Naive B cell (primary cell): ENCODE data around the gene CDC42BPB. TPM values are rescaled to one million over a fixed set of nuclear protein-coding genes. Genes with fewer than 3 reads are reported as not detected.

Experiments
- ATAC-seq, 2 donors: fragments of 150-1000 bp; cut with Tn5 transposase; 2 replicates each; pipeline ENCODE4 v1.10.0; 2021; ENCODE audit warnings: low read depth in 2 of 2, mild to moderate bottlenecking in 2 of 2, moderate library complexity in 2 of 2
- DNase-seq: peaks from one replicate; pipeline ENCODE4 v3.0.0; 2022
- H3K27ac Mint-ChIP-seq, 6 donors: one replicate each; pipeline ENCODE4 v1.8.0; 2020 to 2022; ENCODE audit warnings: mild to moderate bottlenecking in 6 of 6, mixed read lengths in 6 of 6, moderate library complexity in 5 of 6, inconsistent platforms in 2 of 6
- H3K27me3 Mint-ChIP-seq, 3 donors: one replicate each; pipeline ENCODE4 v1.8.0; 2021 to 2022; ENCODE audit warnings: mixed read lengths in 3 of 3, mild to moderate bottlenecking in 1 of 3
- H3K36me3 Mint-ChIP-seq, 2 donors: one replicate each; pipeline ENCODE4 v1.8.0; 2020 to 2022; ENCODE audit warnings: mixed read lengths in 2 of 2, inconsistent platforms in 1 of 2, mild to moderate bottlenecking in 1 of 2
- H3K4me1 Mint-ChIP-seq, 3 donors: one replicate each; pipeline ENCODE4 v1.8.0; 2020 to 2022; ENCODE audit warnings: mixed read lengths in 3 of 3, inconsistent platforms in 1 of 3, mild to moderate bottlenecking in 1 of 3, moderate library complexity in 1 of 3
- H3K4me3 Mint-ChIP-seq, 8 donors: one replicate each; pipeline ENCODE4 v1.8.0; 2020 to 2022; ENCODE audit warnings: mild to moderate bottlenecking in 8 of 8, mixed read lengths in 8 of 8, moderate library complexity in 8 of 8, inconsistent platforms in 2 of 8
- H3K9me3 Mint-ChIP-seq, 7 donors: one replicate each; pipeline ENCODE4 v1.8.0; 2020 to 2022; ENCODE audit warnings: mixed read lengths in 7 of 7, mild to moderate bottlenecking in 5 of 7, inconsistent platforms in 2 of 7, moderate library complexity in 1 of 7
- polyA plus RNA-seq, 6 donors: library from polyadenylated mRNA; unstranded; fragments of 300-500 nt; fragmentation: Illumina TruSeq; gene quantifications; one replicate each; pipeline ENCODE4 v1.2.3, GENCODE V29; 2021; ENCODE audit warnings: low read depth in 6 of 6

CDC42BPB gene
- polyA plus RNA-seq, 6 donors from 2014 or later = 0.81 to 2.7 (median 0.97) TPM; not detected in 1

- H3K4me1 Mint-ChIP-seq = peaks cover 0 to 7% (median 0%) of the 10 kb centered on the region in 3 donors
- peaks cover 0 to 32% (median 10%) of the 10 kb centered on the region in 3 donors for H3K27me3 Mint-ChIP-seq
- peak overlapping the region in 4 of 8 donors; percentile 25 to 63 (median 32) for H3K4me3 Mint-ChIP-seq
- H3K36me3 Mint-ChIP-seq = no peaks in the 10 kb centered on the region
- no peak for DNase-seq
- no peak overlapping the region for H3K27ac Mint-ChIP-seq
- no peak for ATAC-seq
- H3K9me3 Mint-ChIP-seq = no peaks in the 10 kb centered on the region
These were observed 16.8 kb upstream of the CDC42BPB start for GRCh38 chr14:103073876-103074728.

DNA sequence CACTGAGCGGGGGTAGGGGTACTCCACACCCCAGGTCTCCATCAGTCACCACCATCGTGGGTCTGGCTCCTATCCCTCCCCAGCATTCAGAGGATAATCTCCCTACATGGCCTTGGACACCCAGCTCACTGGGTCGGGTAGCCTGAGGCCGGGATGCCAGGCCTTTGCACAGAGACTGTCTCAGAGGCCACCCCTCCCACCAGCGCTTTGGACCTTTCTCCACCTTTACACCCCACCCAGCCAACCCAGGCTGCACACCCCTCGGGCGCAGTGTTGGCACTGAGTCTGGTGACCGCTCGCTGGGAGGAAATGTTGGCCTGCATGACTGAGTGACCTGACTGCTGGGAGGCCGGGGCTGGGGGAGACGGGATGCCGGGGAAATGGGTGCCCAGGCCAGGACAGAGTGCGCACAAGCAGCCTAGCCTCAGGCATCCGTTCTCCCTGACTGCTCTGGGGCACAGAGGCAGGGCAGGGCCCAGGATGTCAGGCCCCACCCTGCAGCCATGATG, 16.1 kb upstream of the CDC42BPB start:
- Mint-ChIP-seq H3K9me3 (no peaks in the 10 kb centered on the region), H3K4me3 (no peak overlapping the region), H3K27ac (no peak overlapping the region), H3K4me1 (peaks cover 0 to 7% (median 0%) of the 10 kb centered on the region in 3 donors), H3K36me3 (no peaks in the 10 kb centered on the region), H3K27me3 (peaks cover 0 to 38% (median 16%) of the 10 kb centered on the region in 3 donors)
- DNase-seq (no peak), ATAC-seq (no peak)

DNA sequence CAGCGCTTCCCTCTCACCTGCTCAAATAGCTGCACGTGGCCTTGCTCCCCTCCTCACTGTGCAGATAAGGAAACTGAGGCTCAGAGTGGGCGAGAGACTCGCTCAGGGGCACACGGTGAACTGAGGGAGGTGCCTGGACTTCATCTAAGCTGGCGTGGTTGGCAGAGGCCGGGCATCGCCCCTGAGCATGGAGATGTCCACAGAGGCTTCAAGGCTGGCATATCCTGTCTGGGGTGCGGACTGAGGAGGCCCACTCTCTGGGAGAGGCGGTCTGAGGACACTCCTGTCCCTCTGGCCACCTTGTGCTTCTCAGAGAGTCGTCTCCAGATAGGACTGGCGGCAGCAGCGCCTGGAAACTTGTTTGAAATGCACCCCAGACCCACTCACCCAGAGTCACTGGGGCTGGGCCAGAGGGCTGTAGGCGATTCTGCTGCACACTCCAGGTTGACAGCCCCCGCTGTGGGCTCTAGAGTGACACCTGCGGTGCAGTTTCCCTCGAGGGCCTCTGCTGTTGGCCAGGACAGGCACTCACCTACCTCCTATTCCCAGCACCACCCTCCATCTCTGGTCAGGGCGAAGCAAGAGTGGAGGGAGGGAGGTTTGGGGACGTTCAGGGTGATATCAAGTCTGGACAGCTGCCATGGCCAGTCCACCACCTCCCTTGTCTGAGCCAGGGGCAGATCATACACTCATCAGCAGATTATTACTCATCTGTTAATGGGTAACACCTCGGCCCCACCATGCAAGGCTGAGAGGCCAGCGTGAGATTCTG, 15.4 kb upstream of the CDC42BPB start:
- ATAC-seq = no peak
- Mint-ChIP-seq H3K4me1 (peaks cover 0 to under 1% (median 0%) of the 10 kb centered on the region in 3 donors), H3K27me3 (peaks cover 0 to 44% (median 16%) of the 10 kb centered on the region in 3 donors)

GRCh38 chr14:103071544-103072251, 14.3 kb upstream of the CDC42BPB start:
- DNase-seq (no peak), ATAC-seq (no peak)
- Mint-ChIP-seq H3K27ac (no peak overlapping the region), H3K27me3 (peaks cover 0 to 54% (median 16%) of the 10 kb centered on the region in 3 donors), H3K4me1 (peaks cover 0 to 5% (median 0%) of the 10 kb centered on the region in 3 donors), H3K9me3 (no peaks in the 10 kb centered on the region), H3K36me3 (no peaks in the 10 kb centered on the region), H3K4me3 (no peak overlapping the region)

More for the DNA sequence above, 15.4 kb upstream of the CDC42BPB start:
- no peak for DNase-seq
- no peaks in the 10 kb centered on the region for H3K9me3 Mint-ChIP-seq
- H3K4me3 Mint-ChIP-seq = no peak overlapping the region
- peak overlapping the region in 1 of 6 donors; percentile 22 for H3K27ac Mint-ChIP-seq
- no peaks in the 10 kb centered on the region for H3K36me3 Mint-ChIP-seq

- Mint-ChIP-seq H3K36me3 (no peaks in the 10 kb centered on the region), H3K27ac (no peak overlapping the region), H3K9me3 (no peaks in the 10 kb centered on the region), H3K4me3 (peak overlapping the region in 1 of 8 donors; percentile 2), H3K4me1 (peaks cover 0 to 5% (median 0%) of the 10 kb centered on the region in 3 donors), H3K27me3 (peaks cover 0 to 54% (median 16%) of the 10 kb centered on the region in 3 donors)
- DNase-seq = no peak
- ATAC-seq = no peak
These were observed 13.7 kb upstream of the CDC42BPB start for GRCh38 chr14:103070971-103071542.

GRCh38 chr14:103070263-103070885, 13.0 kb upstream of the CDC42BPB start:
- no peak for ATAC-seq
- H3K4me3 Mint-ChIP-seq = peak overlapping the region in 1 of 8 donors; percentile 47
- no peak for DNase-seq

DNA sequence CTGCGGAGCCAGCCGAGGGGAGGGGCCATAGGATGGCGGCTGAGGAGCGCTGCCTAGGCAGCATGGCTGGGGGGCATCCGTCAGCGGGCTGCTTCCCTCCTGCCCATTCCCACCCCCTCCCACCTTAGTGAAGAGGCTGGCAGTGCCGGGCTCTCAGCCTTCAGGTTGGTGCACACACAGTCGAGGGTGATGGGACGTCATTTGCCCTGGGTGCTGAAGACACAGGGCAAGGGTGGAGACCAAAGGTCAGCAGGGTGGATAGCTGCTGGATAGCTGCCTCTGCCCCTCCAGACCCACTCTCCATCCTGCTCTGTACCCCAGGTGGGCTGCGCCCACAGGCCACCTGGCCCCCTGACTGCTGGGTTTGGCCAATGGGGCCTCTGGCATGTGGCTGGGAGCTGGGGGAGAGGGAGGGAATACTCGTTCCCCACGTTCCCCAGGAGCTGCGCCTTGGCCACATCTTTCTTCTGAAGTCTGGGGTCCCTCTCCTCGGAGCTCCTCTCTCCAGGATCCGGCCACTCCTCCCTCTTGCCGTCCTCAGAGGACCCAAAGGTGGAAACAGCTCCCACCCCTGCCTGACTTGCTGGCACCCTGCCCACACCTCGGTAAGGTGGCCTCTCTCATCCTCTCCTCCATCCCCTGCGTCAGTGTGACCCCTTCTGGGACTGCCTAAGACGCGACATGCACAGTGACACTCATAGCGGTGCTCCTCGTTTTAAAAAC, 11.2 kb upstream of the CDC42BPB start:
- Mint-ChIP-seq H3K4me1 (peaks cover 0 to 5% (median 0%) of the 10 kb centered on the region in 3 donors), H3K9me3 (no peaks in the 10 kb centered on the region), H3K4me3 (no peak overlapping the region), H3K27ac (no peak overlapping the region), H3K27me3 (peaks cover 0 to 52% (median 16%) of the 10 kb centered on the region in 3 donors), H3K36me3 (no peaks in the 10 kb centered on the region)
- no peak for DNase-seq
- ATAC-seq = no peak

More at GRCh38 chr14:103070263-103070885, 13.0 kb upstream of the CDC42BPB start:
- Mint-ChIP-seq H3K27me3 (peaks cover 0 to 54% (median 16%) of the 10 kb centered on the region in 3 donors), H3K36me3 (no peaks in the 10 kb centered on the region), H3K9me3 (no peaks in the 10 kb centered on the region), H3K4me1 (peaks cover 0 to 5% (median 0%) of the 10 kb centered on the region in 3 donors), H3K27ac (no peak overlapping the region)

GRCh38 chr14:103067231-103067954, 10.0 kb upstream of the CDC42BPB start:
- DNase-seq (no peak), ATAC-seq (no peak)
- Mint-ChIP-seq H3K27me3 (peaks cover 0 to 43% (median 16%) of the 10 kb centered on the region in 3 donors), H3K4me3 (no peak overlapping the region), H3K36me3 (no peaks in the 10 kb centered on the region), H3K9me3 (peaks cover 0 to 2% (median 0%) of the 10 kb centered on the region in 7 donors), H3K4me1 (peaks cover 0 to 5% (median 0%) of the 10 kb centered on the region in 3 donors), H3K27ac (peak overlapping the region in 1 of 6 donors; percentile 73)

GRCh38 chr14:103066399-103066798, 9.1 kb upstream of the CDC42BPB start:
- H3K27ac Mint-ChIP-seq = no peak overlapping the region
- no peak overlapping the region for H3K4me3 Mint-ChIP-seq
- ATAC-seq (no peak), DNase-seq (no peak)
- H3K9me3 Mint-ChIP-seq = peaks cover 0 to 2% (median 0%) of the 10 kb centered on the region in 7 donors
- no peaks in the 10 kb centered on the region for H3K36me3 Mint-ChIP-seq
- peaks cover 0 to 5% (median 0%) of the 10 kb centered on the region in 3 donors for H3K4me1 Mint-ChIP-seq
- H3K27me3 Mint-ChIP-seq = peaks cover 0 to 39% (median 16%) of the 10 kb centered on the region in 3 donors

- Mint-ChIP-seq H3K4me1 (peaks cover 0 to 5% (median 0%) of the 10 kb centered on the region in 3 donors), H3K4me3 (no peak overlapping the region), H3K9me3 (peaks cover 0 to 2% (median 0%) of the 10 kb centered on the region in 7 donors), H3K36me3 (no peaks in the 10 kb centered on the region), H3K27me3 (peaks cover 0 to 39% (median 16%) of the 10 kb centered on the region in 3 donors), H3K27ac (no peak overlapping the region)
- DNase-seq = no peak
- ATAC-seq = no peak
These were observed 8.5 kb upstream of the CDC42BPB start for GRCh38 chr14:103065861-103066260.

DNA sequence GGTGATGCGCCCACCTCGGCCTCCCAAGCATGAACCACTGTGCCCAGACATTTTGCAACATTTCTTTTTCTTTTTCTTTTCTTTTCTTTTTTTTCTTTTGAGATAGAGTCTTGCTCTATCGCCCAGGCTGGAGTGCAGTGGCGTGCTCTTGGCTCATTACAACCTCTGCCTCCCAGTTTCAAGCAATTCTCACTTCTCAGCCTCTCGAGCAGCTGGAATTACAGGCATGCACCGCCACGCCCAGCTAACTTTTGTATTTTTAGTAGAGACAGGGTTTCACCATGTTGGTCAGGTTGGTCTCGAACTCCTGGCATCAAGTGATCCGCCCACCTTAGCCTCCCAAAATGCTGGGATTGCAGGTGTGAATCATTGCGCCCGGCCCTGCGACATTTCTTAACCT, 7.6 kb upstream of the CDC42BPB start:
- Mint-ChIP-seq H3K36me3 (no peaks in the 10 kb centered on the region), H3K9me3 (peaks cover 0 to 2% (median 0%) of the 10 kb centered on the region in 7 donors), H3K27me3 (peaks cover 3 to 34% (median 13%) of the 10 kb centered on the region in 3 donors), H3K27ac (no peak overlapping the region), H3K4me3 (no peak overlapping the region), H3K4me1 (peaks cover 0 to 5% (median 0%) of the 10 kb centered on the region in 3 donors)
- DNase-seq (no peak), ATAC-seq (no peak)
